GM12874 (cell line): ENCODE results near the gene CTNNA1.

Experiments
- TF ChIP-seq, protein P1 (sequence below): IDR thresholded peaks from 2 replicates; pipeline ENCODE4 v1.5.1; 2011; ENCODE audit warnings: low read depth, mild to moderate bottlenecking, control low read depth, low read length, moderate library complexity; ENCODE audit not compliant: insufficient read depth

CTNNA1 gene

DNA sequence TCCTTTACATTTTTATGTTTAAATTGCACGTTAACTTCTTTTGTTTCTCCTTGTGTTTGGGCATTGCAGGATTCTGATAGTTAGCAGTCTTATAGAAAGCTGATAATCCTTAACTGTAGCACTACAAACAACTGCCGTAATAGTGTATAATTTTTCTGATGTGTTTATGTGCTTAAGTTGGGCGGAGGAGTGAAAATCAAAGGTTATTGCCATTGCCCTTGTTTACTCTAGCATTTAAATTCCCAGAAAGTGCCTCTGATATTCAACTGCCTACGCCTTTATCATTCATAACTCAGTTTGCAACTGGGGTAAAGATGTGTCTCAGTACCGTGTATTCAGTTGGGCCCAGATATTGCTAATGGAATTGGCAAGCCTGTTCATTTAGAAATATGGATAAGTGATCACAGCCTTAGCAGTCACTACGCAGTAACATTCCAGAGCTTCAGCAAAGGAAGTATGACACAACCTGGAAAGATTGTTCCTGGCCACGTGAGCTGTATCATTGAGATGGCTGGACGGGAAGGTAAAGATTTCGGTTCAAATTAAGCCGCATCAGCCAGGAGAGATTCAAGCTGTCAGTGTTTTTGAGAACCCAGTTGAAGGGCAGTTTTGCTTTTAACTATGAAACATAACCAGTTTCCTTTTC is 150.0 kb downstream of the CTNNA1 start:
- TF ChIP-seq, protein P1, sequence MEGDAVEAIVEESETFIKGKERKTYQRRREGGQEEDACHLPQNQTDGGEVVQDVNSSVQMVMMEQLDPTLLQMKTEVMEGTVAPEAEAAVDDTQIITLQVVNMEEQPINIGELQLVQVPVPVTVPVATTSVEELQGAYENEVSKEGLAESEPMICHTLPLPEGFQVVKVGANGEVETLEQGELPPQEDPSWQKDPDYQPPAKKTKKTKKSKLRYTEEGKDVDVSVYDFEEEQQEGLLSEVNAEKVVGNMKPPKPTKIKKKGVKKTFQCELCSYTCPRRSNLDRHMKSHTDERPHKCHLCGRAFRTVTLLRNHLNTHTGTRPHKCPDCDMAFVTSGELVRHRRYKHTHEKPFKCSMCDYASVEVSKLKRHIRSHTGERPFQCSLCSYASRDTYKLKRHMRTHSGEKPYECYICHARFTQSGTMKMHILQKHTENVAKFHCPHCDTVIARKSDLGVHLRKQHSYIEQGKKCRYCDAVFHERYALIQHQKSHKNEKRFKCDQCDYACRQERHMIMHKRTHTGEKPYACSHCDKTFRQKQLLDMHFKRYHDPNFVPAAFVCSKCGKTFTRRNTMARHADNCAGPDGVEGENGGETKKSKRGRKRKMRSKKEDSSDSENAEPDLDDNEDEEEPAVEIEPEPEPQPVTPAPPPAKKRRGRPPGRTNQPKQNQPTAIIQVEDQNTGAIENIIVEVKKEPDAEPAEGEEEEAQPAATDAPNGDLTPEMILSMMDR = no peak

GRCh38 chr5:138905541-138905940 is 152.3 kb downstream of the CTNNA1 start:
- TF ChIP-seq, protein P1 = no peak

DNA sequence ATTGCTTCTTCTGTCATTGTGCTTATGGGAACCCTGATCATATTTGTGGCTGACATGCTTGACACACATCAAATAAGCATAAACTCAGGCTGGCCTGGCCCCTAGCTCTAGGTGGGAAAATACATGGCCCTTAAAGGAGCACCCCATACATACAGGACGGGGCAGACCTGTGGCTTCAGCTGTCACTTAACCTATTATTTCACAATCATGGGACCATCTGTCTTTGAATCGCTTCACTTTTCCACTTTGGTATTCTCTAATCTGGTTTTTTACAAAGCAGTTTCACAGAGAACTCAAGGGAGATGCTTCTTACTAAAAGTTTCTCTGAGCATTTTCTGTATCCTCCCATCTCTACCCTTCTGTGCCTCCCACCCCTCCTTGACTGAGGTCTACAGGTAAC is 156.5 kb downstream of the CTNNA1 start:
- TF ChIP-seq, protein P1 = no peak

GRCh38 chr5:138910546-138911185 is 157.4 kb downstream of the CTNNA1 start:
- TF ChIP-seq, protein P1 = no peak

DNA sequence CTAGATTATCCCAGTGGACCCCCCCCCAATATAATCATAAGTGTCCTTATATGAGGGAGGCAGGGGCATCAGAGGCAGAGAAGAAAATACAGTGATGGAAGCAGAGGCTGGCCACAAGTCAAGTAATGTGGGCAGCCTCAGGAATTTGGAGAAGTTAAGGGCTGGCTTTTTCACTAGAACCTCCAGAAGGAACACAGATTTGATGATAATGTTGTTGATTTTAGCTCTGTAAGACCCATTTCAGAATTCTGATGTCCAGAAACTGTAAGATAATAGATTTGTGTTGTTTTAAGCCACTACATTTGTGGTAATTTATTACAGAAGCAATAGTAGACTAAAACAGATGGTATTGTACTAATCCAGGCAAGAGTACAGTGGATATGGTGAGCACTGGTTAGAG is 158.2 kb downstream of the CTNNA1 start:
- TF ChIP-seq, protein P1 = no peak

DNA sequence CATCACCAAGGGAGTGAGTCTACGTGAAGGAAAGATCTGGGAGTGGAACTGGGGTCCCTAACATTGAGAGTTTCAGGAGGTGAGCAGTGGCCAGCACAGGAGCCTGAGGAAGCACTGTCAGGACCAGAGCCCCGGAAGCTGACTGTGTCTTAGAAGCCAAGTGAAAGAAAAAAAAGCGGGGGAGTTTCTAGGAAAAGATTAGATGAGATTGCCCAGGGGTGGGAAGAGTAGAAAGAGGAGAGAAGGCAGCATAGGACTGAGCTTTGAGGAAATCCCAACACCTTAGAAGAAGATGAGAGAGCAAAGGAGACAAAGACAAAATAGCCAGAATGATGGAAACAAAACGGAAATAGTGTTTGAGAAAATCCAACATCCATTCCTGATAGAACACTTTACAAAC is 158.9 kb downstream of the CTNNA1 start:
- TF ChIP-seq, protein P1 = no peak

DNA sequence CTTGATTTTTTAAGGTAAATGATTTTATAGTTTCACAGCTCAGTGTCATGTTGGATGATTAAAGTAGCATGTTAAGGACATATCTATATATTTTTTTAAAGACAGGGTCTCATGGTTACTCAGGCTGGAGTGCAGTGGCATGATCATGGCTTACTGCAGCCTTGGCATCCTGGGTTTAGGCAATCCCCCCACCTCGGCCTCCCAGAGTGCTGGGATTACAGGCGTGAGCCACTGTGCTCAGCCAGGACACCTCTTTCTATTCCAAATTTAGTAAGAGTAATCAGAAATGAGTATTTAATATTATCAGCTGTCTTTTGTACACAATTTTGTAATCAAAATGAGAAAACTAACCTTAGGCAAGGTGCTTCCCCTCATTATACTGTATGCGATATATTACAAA is 160.5 kb downstream of the CTNNA1 start:
- TF ChIP-seq, protein P1 = no peak
